ENCODE measurements around the gene XPR1. TPM values are rescaled to one million over a fixed set of nuclear protein-coding genes. Genes with fewer than 3 reads are reported as not detected.
A peak's percentile ranks its signal among the peaks of the same experiment; 100 is the strongest.

Gene XPR1
- total RNA-seq, 1 donor from 2014 or later = 12.0 TPM

GRCh38 chr1:180863158-180863775, 231.4 kb downstream of the XPR1 start:
- intact Hi-C loops (cut with DNase I) = loop anchor here (10.0 kb wide), 1 partner anchor 328 kb away; no protein-coding TSS in a partner anchor
- peak; percentile 59 to 66 (median 60) for TF ChIP-seq CTCF (IDR thresholded peaks at IDR 0.05)
- peak in 1 of 2 donors; percentile 44 for TF ChIP-seq POLR2AphosphoS5 (IDR thresholded peaks at IDR 0.05; ENCODE audit: insufficient read depth in 1 of 2, low read depth in 1 of 2)
- no peak for TF ChIP-seq POLR2A (IDR thresholded peaks at IDR 0.05)
- Histone ChIP-seq H3K4me1 (no peaks in the 10 kb centered on the region), H3K27ac (no peak overlapping the region), H3K9me3 (no peaks in the 10 kb centered on the region), H3K36me3 (peaks cover 0 to 8% of the 10 kb centered on the region in 2 donors), H3K27me3 (no peaks in the 10 kb centered on the region), H3K4me3 (no peak overlapping the region)
- DNase-seq (ENCODE audit: extremely low spot score in 2 of 2) = no peak

- no peak for DNase-seq (ENCODE audit: extremely low spot score in 2 of 2)
- Histone ChIP-seq H3K36me3 (no peaks in the 10 kb centered on the region), H3K27me3 (no peaks in the 10 kb centered on the region), H3K27ac (no peak overlapping the region), H3K9me3 (no peaks in the 10 kb centered on the region), H3K4me1 (no peaks in the 10 kb centered on the region), H3K4me3 (no peak overlapping the region)
- intact Hi-C loops (cut with DNase I) = loop anchor here (10.0 kb wide), 1 partner anchor 263 kb away; no protein-coding TSS in a partner anchor
- TF ChIP-seq CTCF (IDR thresholded peaks at IDR 0.05) (peak in 2 of 3 experiments; percentile 7 to 39), POLR2AphosphoS5 (IDR thresholded peaks at IDR 0.05; ENCODE audit: insufficient read depth in 1 of 2, low read depth in 1 of 2) (no peak)
These were observed 250.1 kb downstream of the XPR1 start for GRCh38 chr1:180881806-180882509.

- Histone ChIP-seq H3K4me3 (no peak overlapping the region), H3K27me3 (no peaks in the 10 kb centered on the region), H3K36me3 (no peaks in the 10 kb centered on the region), H3K4me1 (no peaks in the 10 kb centered on the region), H3K9me3 (no peaks in the 10 kb centered on the region), H3K27ac (no peak overlapping the region)
- no peak for DNase-seq (ENCODE audit: extremely low spot score in 2 of 2)
- TF ChIP-seq CTCF (IDR thresholded peaks at IDR 0.05) = no peak
- intact Hi-C loops (cut with DNase I) = loop anchor here (10.0 kb wide), 1 partner anchor 260 kb away; no protein-coding TSS in a partner anchor
These were observed 252.9 kb downstream of the XPR1 start for GRCh38 chr1:180884588-180885300.

GRCh38 chr1:180886338-180886737, 254.5 kb downstream of the XPR1 start:
- Histone ChIP-seq H3K27me3 (no peaks in the 10 kb centered on the region), H3K4me1 (no peaks in the 10 kb centered on the region), H3K36me3 (no peaks in the 10 kb centered on the region), H3K27ac (no peak overlapping the region), H3K9me3 (no peaks in the 10 kb centered on the region), H3K4me3 (no peak overlapping the region)
- no peak for DNase-seq (ENCODE audit: extremely low spot score in 2 of 2)
- intact Hi-C loops (cut with DNase I) = loop anchor here (10.0 kb wide), 1 partner anchor 258 kb away; no protein-coding TSS in a partner anchor
- TF ChIP-seq POLR2A (IDR thresholded peaks at IDR 0.05) (no peak), CTCF (IDR thresholded peaks at IDR 0.05) (no peak), POLR2AphosphoS5 (IDR thresholded peaks at IDR 0.05; ENCODE audit: insufficient read depth in 1 of 2, low read depth in 1 of 2) (no peak)
